HG03342 (cell line): ENCODE results near the gene MAP3K1.

Source experiments
- ATAC-seq: cut with Tn5 transposase; IDR thresholded peaks from one replicate; pipeline ENCODE4 v1.9.1; 2021; ENCODE audit warnings: mild to moderate bottlenecking, moderate library complexity; ENCODE audit not compliant: unreplicated experiment

Gene MAP3K1

DNA sequence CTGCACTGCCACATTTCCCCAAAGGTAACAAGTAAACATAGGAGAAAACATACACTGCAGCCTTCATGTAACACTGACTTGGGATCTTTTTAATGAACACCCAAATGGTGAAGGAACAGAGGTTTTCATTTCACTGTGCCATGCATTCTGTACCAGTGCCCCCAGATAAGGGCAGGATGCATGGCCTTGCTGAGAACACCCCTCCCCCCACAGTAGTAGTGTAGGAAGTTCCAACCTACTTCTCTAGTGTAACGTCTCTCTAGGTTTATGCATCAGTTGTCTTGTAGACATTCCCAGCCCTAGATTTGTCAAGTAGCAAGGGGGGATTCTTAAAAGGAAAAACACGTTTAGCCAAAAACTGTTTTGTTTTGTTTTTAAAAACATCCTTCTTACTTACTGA lies 29.9 kb downstream of the MAP3K1 start:
- ATAC-seq: no peak

DNA sequence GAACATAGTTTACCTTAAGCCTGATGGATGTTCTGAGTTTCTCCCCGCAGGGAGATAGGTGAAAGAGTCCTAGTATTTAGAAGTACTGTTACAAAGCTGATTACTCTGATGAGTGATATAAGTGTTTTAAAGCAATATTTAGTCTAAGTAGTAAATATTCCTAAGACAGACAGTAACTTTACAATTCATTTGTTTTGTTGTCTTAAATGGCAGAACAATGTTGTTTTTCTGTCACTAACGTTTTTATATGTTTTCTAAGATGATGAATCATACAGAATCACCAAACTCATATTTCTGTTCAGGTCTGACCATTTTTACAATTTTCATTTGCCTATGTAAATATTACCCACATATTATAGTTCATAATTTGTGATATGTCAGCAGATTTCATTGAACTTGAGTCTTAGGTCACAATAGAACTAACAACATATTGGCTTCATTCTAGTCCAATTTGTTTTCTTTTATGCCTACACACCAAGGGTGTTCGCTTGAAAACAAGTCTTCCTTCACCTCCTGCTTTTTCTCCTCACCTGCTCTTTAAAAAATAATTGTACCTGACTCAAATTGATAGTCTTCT lies 30.6 kb downstream of the MAP3K1 start:
- ATAC-seq: no peak

DNA sequence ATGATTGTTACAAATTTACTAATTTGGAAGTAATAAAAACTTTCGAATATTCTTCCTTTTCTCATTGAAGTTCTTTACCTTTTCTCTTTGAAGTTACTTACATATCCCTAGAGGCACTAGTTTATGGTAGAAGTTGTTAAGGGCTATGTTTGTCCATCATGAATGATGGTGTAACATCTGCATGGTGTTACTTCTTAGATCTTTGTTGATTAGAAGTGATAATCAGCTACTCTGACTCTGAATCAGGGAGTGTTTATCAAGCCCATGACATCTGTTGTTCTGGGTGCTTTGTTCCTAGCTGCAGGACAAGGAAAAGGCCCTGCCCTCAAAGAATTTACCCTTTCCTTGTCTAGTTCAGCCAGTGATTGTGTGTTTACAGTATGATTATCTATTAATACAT lies 32.9 kb downstream of the MAP3K1 start:
- ATAC-seq: no peak

DNA sequence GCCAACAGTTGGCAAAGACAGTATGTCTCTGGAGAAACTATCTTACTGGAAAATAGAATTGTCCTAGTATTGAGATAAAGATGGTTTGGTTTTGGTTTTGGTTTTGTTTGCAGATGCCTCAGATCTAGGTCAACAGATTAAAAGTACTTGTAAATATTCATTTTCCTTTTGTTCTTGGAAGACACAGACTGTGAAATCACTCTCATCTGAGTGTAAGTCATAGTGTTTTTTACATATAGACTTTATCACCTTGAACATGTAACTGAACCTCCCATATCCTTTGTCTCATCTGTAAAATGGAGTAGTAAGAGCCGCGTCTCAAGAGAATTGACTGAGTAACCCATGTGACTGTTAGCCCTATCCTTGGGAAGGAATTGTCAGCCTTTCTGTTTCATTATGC lies 34.3 kb downstream of the MAP3K1 start:
- no peak for ATAC-seq

DNA sequence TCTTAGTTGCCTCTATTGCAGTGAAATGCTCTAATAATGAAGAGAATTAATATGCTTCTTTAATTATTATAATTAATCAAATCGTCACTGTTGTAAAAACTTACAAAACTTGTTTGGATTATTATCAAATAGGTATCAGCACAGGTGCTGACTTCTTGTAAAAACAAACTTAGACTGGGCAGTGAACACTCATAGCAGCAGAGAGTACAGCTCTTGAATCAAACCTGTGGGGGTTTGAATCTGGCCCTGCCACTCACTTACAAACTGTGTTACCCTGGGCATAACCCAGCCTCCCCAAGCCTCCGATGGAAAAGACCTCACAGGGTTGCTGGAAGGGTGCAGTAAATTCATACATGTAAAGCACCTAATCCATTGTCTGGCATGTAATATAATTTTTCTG lies 35.1 kb downstream of the MAP3K1 start:
- ATAC-seq: no peak

DNA sequence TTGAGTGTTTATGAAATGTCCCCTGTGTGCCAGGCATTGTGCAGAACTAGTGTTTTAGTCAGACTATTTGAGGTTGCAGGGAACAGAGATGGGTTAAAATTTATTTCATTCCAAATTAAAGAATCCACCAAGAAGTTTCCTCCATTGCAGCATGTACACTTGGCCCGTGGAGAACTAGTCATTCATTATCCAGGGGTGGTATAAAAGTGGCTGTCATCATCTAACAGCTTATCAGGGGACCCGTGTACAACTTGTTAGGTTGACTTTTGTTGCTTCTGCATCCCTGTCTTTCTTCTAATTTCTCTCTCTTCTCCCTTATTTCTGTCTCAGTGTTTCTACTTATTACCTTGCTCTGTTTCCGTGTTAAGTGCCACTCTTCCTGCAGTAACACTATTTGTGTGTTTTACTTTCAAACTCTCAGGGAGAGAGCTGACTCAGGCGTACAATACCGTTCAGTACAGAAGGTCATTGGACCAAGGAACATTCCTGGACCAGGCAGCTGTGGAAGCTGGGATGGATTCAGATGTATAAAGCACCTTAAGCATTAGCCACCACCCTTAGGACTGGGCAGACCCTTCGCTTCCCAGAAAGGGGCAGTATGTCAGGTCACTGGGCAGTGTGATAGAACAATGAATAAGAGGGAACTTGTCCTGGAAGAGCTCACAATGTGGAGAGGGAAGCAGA lies 36.1 kb downstream of the MAP3K1 start:
- no peak for ATAC-seq

DNA sequence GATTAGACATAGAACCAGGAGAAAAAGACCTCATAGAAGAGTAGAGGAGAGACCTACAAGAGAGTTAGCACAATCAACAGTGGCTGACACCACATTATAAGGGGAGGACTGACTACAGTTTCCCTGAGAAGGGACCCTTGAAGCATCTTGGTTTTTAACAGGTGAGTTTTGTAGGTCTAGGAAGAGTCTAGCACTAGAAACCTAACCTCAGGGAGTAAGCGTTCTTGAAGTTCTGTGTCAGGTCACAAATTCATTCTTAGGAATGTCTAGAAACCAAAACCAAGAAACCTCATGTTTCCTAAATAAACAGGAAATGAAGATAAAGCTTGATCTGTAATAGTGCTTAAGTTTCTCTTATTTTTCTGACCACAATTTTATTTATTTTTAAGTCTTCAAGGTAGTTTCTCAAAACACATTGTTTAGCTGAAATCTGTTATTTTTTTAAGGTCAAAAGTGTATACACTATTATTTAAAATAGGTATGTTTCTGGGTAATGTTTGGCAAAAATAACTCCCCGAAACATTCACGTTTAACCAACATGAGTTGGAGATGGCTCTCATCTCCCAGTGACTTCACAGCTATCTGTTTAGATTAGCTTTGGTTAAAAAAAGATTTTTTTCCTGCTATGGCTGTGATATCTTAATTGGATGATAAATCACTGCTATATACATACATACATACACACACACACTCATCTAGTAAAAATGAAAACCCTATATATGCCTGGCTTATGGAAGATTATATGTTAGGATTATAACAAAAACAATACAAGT lies 37.1 kb downstream of the MAP3K1 start:
- ATAC-seq: no peak

DNA sequence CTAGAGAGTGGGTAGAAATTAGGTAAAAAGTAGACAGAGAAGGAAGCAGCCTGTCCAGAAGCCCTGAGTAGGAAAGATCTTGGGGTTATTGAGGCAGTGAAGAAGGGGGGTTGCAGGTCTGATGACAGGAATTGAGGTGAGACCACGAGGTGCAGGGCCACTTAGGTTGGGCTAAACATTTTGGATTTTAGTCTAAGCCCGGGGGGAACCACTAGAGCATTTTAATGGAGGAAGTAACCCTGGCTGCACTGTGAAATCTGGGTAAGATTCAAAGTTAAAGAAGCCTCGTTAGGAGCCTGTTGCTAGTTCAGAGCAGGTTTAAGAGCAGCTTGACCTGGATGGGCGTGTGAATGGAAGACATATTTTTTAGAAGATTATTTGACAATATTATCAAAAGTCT lies 38.3 kb downstream of the MAP3K1 start:
- ATAC-seq: no peak

DNA sequence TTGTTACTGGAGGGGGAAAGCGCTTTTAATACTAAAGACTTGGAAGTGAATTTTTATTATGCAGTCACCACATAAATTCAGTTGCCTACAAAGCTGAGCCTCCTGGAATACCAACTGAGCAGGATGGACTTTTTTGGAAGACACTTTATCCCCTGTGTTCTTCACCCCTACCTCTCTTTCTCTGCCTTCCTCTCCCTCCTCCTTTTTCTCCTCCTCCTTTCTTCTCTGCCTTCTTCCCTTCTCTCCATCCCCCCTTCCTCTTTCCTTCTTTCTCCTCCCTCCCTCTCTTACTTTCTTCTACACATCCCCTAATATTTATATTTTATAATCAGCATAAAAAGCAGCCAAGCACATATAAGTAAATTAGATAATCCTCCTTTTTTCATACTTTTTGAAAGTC lies 39.6 kb downstream of the MAP3K1 start:
- ATAC-seq: no peak

DNA sequence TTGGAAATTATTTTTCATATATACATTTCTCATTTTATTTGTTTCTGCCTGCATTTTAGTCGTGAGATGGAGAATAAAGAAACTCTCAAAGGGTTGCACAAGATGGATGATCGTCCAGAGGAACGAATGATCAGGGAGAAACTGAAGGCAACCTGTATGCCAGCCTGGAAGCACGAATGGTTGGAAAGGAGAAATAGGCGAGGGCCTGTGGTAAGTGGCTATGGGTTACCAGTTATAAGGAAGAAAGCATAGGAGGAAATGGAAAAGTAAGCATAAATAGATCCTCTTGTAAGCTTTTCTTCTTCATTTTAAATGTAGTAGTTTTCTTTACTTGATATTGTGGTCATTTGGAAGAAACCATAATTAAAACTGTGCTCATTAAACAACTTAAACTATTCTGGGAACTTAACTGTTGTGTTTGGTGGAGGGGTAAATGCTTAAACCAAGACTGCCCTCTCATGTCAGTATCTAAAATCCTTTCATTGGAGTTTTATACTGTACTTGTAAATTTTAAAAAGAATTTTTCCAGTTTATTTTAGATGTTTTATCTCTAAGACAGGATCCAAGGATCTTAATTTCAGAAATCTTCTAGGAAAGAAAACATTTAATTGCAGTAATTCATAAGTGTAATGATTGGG lies 41.3 kb downstream of the MAP3K1 start:
- ATAC-seq: no peak

DNA sequence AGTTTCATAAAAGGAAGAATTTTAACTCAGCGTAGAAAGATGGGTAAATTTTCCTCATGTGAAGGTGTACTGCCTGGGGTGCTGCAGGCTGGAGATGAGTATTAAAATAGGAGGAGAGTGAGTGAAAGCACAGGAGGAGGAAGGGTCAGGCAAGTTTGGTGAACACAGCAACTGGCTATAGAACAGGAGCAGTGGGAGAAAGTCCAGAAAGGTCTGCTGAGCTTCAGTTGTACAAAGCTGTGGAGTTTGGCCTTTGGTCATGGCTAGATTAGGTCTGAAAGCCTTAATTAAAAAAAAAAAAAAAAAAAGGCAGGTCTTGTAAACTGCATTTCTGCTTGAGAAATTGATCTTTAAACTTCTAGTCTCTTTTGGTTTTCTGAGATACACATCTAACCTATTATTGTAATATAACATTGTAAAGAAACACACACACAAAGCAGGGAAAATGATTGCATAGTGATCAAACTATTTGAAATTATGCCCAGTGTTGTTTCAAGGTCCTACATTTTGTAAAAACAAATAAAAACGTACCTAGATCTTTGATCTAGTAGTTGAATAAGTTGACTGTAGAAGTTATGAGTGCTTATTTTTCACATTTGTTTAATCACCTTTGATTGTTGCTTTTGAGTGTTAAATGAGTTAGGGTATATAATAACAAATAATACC lies 43.6 kb downstream of the MAP3K1 start:
- no peak for ATAC-seq

DNA sequence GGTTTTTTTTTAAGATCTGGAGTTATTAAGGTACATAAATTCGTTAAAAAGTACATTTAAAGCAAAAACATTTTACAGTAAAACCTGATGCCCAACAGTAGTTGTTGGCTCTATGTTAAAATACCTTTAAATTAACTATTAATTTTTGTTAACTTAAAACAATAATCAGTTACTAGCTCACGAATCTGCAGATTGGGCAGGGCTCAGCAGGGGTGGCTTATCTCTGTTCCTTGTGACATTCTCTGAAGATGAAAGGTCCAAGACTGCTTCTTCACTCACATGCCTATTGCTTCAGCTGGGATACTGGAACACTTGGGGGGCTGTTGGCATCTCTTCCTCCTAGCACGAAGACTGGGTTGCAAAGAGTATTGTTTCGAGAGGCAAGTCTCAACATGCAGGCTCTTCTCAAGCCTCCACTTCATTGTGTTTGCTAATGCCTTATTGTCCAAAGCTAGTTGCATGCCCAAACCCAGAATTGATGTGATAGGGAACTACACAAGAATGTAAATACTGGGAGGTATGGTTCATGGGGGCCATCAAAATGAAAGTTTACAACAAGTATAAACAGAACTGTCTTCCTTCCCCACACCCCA lies 46.6 kb downstream of the MAP3K1 start:
- no peak for ATAC-seq

DNA sequence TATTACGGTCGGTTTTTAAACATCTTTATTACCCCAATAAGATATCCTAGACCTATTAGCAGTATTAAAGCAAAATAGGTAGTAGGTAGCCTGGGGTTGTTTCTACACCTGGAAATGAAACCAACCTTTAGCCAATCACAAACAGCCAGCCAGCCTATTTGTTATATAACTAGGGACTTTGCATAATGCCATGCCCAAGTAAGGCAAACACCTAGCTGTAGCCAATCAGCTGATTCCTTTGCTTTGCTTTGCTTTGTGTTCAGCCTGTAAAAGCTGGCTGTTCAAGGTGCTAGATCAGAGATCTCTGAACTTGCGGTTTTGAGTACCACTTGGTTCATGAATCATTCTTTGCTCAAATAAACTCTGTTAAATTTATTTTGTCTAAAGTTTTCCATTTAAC lies 47.6 kb downstream of the MAP3K1 start:
- ATAC-seq: no peak

DNA sequence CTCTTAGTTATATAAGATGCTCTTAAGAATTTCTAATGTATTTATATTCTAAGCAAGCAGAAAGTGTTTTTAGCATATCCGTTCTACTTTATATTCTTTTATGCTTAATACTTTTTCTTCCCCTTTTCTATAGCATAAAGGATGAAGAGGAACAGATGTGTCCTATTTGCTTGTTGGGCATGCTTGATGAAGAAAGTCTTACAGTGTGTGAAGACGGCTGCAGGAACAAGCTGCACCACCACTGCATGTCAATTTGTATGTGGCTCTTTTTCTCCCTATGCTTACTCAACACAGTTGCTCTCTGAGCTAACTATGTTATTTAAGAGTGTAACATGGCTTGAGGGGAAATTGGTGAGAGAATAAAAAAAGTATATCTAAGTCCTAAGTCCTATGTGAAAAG lies 56.4 kb downstream of the MAP3K1 start:
- no peak for ATAC-seq

DNA sequence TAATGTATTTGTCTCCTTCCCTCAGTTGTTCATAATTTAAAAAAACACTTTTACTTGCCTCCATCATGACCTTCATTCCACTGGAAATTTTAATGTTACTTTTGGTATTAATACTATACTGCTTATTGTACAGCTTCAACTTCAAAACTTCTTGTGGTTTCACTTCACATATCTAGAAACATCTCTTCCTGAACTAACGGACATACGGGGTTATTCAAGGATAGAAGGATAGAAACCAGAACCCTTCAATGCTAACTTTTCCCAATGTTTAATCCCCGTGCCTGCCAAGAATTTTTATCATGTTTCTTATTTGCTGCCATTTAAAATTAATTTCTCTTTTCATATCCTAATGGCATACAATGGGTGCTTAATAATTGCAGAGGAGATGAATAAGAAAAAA lies 57.7 kb downstream of the MAP3K1 start:
- no peak for ATAC-seq

DNA sequence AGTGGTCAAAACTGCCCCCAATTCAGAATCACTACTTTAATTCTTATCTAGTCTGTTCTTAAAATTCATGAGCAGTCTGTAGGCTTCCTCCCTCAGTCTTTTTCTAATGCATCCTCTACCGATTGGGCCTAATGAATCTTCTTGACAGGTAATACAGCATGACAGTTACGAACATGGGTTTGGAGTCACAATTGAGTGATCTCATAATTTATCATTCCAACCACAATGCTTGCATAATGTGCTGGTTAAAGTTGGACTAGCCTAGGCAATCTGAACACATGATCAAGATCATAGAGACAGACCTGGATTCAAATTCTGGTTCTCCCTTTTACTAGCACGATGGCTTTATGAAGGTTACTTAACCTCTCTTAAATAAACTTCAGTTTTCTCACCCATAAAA lies 61.0 kb downstream of the MAP3K1 start:
- no peak for ATAC-seq

DNA sequence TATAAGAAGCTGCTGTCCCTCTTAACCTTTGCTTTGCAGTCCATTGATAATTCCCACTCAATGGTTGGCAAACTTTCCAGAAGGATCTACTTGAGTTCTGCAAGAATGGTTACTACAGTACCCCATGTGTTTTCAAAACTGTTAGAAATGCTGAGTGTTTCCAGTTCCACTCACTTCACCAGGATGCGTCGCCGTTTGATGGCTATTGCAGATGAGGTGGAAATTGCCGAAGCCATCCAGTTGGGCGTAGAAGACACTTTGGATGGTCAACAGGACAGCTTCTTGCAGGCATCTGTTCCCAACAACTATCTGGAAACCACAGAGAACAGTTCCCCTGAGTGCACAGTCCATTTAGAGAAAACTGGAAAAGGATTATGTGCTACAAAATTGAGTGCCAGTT lies 66.2 kb downstream of the MAP3K1 start:
- no peak for ATAC-seq

DNA sequence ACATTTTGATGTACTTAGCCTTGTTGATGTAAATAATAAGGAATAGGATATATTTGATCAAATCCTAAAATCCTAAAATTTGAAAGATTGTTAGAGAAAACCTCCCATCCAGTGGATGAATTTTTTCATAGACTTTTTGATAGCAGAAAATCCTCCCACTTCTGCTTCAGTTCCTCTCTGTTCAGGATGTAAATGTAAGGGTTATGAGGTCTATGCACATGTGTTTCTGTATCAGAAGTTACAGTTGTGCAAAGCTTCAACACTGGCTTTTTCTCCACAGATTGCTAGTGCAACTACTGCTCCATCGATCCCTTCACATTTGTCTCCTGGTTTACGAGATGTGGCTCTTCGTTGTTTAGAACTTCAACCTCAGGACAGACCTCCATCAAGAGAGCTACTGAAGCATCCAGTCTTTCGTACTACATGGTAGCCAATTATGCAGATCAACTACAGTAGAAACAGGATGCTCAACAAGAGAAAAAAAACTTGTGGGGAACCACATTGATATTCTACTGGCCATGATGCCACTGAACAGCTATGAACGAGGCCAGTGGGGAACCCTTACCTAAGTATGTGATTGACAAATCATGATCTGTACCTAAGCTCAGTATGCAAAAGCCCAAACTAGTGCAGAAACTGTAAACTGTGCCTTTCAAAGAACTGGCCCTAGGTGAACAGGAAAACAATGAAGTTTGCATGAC lies 78.1 kb downstream of the MAP3K1 start:
- ATAC-seq: no peak

DNA sequence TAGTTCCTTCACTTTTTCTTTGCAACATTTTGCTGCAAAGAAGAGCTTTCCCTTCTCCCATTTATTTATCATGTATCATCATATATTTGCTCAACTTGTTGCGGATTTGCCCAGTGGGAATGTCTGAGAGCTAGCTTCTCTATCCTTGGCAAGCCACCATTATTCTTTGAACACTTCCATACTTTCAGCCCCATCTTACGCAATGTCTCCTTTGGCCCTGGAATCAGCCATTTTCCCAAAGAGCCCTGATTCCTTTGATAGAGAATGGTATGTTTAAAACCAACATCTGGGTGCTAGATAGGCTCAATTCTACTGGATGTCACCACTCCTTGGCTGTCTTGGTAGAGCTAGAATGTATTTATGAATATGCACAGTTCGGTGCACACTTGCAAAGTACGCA lies 81.4 kb downstream of the MAP3K1 start:
- ATAC-seq: no peak

DNA sequence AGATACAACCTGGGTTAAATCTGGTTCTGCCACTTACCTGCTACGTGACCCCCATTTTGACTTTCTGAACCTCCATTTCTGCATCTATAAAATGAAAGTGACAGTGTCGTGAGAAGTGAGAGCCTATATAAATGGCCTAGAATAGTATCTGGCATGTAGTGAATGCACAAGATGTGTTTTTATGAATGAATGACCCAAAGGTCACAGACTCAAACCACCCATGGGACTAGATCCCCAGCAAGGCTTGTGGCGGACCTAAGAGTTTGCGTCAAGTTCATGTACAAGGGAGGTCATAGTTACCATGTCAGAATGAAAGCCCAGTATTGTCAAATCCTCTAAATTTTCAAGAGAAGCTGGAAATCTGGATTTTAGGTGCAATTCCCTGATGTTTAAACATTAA lies 82.9 kb downstream of the MAP3K1 start:
- ATAC-seq: no peak
